ENCODE data around the gene ITGA4.

DNA sequence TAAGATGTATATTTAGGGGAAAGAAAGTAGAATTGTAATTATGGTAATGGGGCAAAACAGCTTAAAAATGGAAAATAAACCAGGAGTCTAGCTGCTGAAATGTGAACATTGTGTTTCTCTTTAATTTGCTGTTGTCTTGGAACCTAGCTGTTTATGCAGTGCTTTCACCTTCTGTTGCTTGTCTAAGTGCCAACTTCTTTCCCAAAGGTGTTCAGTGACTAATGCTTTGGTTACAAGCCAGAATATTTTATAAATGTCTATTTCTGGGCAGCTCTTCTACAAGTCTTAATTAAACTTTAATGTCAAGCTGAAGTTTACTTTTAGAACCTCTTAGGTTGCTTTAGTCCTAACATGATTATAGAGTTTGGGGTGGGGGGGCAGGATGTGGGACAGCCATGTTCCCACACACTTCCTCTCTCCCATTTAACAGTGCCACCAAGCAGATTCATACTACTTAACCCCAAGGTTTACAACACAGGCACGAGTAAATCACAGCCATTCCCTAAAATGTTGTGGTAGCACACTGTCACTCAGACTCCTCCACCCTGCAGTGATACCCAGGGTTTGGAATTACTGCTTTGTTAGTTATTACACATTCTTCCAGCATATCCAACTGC, 60.6 kb downstream of the ITGA4 start:
- TF ChIP-seq, protein P1, sequence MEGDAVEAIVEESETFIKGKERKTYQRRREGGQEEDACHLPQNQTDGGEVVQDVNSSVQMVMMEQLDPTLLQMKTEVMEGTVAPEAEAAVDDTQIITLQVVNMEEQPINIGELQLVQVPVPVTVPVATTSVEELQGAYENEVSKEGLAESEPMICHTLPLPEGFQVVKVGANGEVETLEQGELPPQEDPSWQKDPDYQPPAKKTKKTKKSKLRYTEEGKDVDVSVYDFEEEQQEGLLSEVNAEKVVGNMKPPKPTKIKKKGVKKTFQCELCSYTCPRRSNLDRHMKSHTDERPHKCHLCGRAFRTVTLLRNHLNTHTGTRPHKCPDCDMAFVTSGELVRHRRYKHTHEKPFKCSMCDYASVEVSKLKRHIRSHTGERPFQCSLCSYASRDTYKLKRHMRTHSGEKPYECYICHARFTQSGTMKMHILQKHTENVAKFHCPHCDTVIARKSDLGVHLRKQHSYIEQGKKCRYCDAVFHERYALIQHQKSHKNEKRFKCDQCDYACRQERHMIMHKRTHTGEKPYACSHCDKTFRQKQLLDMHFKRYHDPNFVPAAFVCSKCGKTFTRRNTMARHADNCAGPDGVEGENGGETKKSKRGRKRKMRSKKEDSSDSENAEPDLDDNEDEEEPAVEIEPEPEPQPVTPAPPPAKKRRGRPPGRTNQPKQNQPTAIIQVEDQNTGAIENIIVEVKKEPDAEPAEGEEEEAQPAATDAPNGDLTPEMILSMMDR (IDR thresholded peaks at IDR 0.05): no peak
- TF ChIP-seq POLR2A (IDR thresholded peaks at IDR 0.05): no peak
- TF ChIP-seq EP300 (IDR thresholded peaks at IDR 0.05): no peak

Measured in ovary (tissue), 3 donors.